Posterior cingulate gyrus (tissue), 11 donors: ENCODE data around the gene OR9Q1.
"Not testable (repeated sequence)": the region's sequence is repeated elsewhere in the genome, so short reads cannot be mapped to it uniquely, and the experiment has no call there.

ENCODE experiments used
- DNase-seq, 10 donors: peaks; one replicate each; pipeline versions ENCODE4 v3.0.0 to v3.0.0-alpha.2; 2020 to 2021; ENCODE audit warnings: mixed read lengths in 3 of 10
- intact Hi-C: fragments of 100-400 bp; cut with DNase I; formaldehyde crosslinking; loops from one replicate; pipeline ENCODE4 v1.15.1; 2023

The OR9Q1 gene

GRCh38 chr11:58023435-58023931 is at the start of gene OR9Q1:
OR9Q1 (plus strand) TSS chr11:58023881; CDS start chr11:58179445, 155,564 bp downstream.
- intact Hi-C loops = no loop called here
- no peak for DNase-seq

GRCh38 chr11:57974132-57974531 is 49.5 kb upstream of the OR9Q1 start:
- no peak for DNase-seq

GRCh38 chr11:57974848-57975601 is 48.7 kb upstream of the OR9Q1 start:
- intact Hi-C loops = no loop called here
- peak in 7 of 10 donors; percentile 35 to 90 (median 52) for DNase-seq

More at GRCh38 chr11:57974132-57974531, 49.5 kb upstream of the OR9Q1 start:
- intact Hi-C loops = no loop called here

- DNase-seq = no peak
- intact Hi-C loops = no loop called here
Observed at GRCh38 chr11:57977709-57978108, 46.0 kb upstream of the OR9Q1 start.

- intact Hi-C loops = no loop called here
- no peak for DNase-seq
Observed at GRCh38 chr11:57978686-57979531, 44.8 kb upstream of the OR9Q1 start.

- DNase-seq = no peak
- intact Hi-C loops = no loop called here
Observed at GRCh38 chr11:57979532-57980079, 44.1 kb upstream of the OR9Q1 start.

- intact Hi-C loops = no loop called here
- no peak for DNase-seq
Observed at GRCh38 chr11:57980201-57980600, 43.5 kb upstream of the OR9Q1 start.

- intact Hi-C loops = no loop called here
- no peak for DNase-seq
Observed at GRCh38 chr11:57981536-57981935, 42.1 kb upstream of the OR9Q1 start.

GRCh38 chr11:57982776-57983175 is 40.9 kb upstream of the OR9Q1 start:
- intact Hi-C loops = no loop called here

GRCh38 chr11:57983191-57983590 is 40.5 kb upstream of the OR9Q1 start:
- DNase-seq = no peak
- intact Hi-C loops = no loop called here

More at GRCh38 chr11:57982776-57983175, 40.9 kb upstream of the OR9Q1 start:
- DNase-seq = no peak

GRCh38 chr11:57999523-57999922 is 24.2 kb upstream of the OR9Q1 start:
- DNase-seq, intact Hi-C loops: not testable (repeated sequence)

- DNase-seq, intact Hi-C loops: not testable (repeated sequence)
Observed at GRCh38 chr11:58000021-58000420, 23.7 kb upstream of the OR9Q1 start.

GRCh38 chr11:58000699-58001098 is 23.0 kb upstream of the OR9Q1 start:
- no peak for DNase-seq
- intact Hi-C loops = no loop called here

- intact Hi-C loops = no loop called here
- DNase-seq = no peak
Observed at GRCh38 chr11:58003036-58003435, 20.6 kb upstream of the OR9Q1 start.

- intact Hi-C loops = no loop called here
Observed at GRCh38 chr11:58003591-58003990, 20.1 kb upstream of the OR9Q1 start.

GRCh38 chr11:58004664-58005063 is 19.0 kb upstream of the OR9Q1 start:
- no peak for DNase-seq
- intact Hi-C loops = no loop called here

More at GRCh38 chr11:58003591-58003990, 20.1 kb upstream of the OR9Q1 start:
- DNase-seq = no peak

- DNase-seq = no peak
- intact Hi-C loops = no loop called here
Observed at GRCh38 chr11:58006940-58007339, 16.7 kb upstream of the OR9Q1 start.

GRCh38 chr11:58011771-58012170 is 11.9 kb upstream of the OR9Q1 start:
- intact Hi-C loops = no loop called here
- DNase-seq = no peak

GRCh38 chr11:58024601-58025091 is 965 bp downstream of the OR9Q1 start:
- intact Hi-C loops = no loop called here

GRCh38 chr11:58027341-58027740 is 3.7 kb downstream of the OR9Q1 start:
- DNase-seq = no peak
- intact Hi-C loops = no loop called here

More at GRCh38 chr11:58024601-58025091, 965 bp downstream of the OR9Q1 start:
- DNase-seq = peak in 1 of 10 donors; percentile 83
